K562 (cell line): Measurements from ENCODE around the gene UQCRHL. TPM values are rescaled to one million over a fixed set of nuclear protein-coding genes. Genes with fewer than 3 reads are reported as not detected.

Source experiments
- ATF1 ChIP-seq, 2 experiments: fragments of 450-650 bp in 1 of 2; IDR thresholded peaks; 2 replicates each; pipeline ENCODE4 v1.6.1; 2016; ENCODE audit warnings: missing compliant biosample characterization in 1 of 2, missing genetic modification characterization in 1 of 2
- MCM2 ChIP-seq: fragments of 450-650 bp; IDR thresholded peaks from 2 replicates; pipeline ENCODE4 v1.6.1; 2017; ENCODE audit warnings: low read depth, mild to moderate bottlenecking
- NRF1 ChIP-seq, 2 experiments: fragments of 450-650 bp; IDR thresholded peaks in 1 of 2; conservative IDR thresholded peaks in 1 of 2; 2 replicates each; pipeline ENCODE4 v1.6.1; 2014; ENCODE audit warnings: mild to moderate bottlenecking in 2 of 2
- POLR2G ChIP-seq: fragments of 200-400 bp; formaldehyde crosslinking; IDR thresholded peaks from 2 replicates; pipeline ENCODE4 v1.6.1; 2017; ENCODE audit warnings: low read depth, mild to moderate bottlenecking, antibody characterized with exemption, low read length, moderate library complexity
- ZNF140 ChIP-seq: fragments of 250-450 bp; sonication (Bioruptor Pico); IDR thresholded peaks from 2 replicates; pipeline ENCODE4 v1.8.0; 2021; ENCODE audit warnings: moderate library complexity, mild to moderate bottlenecking, inconsistent platforms
- ZNF280B ChIP-seq: fragments of 250-450 bp; sonication (Bioruptor Pico); IDR thresholded peaks from 2 replicates; pipeline ENCODE4 v1.5.1; 2021; ENCODE audit warnings: mild to moderate bottlenecking
- ZNF318 ChIP-seq, 2 experiments: fragments of 450-650 bp; IDR thresholded peaks; 2 replicates each; pipeline ENCODE4 v1.6.1; 2016; ENCODE audit warnings: mild to moderate bottlenecking in 2 of 2, borderline replicate concordance in 1 of 2, low read depth in 1 of 2, moderate library complexity in 1 of 2
- ZNF445 ChIP-seq: fragments of 250-450 bp; sonication (Bioruptor Pico); IDR thresholded peaks from 2 replicates; pipeline ENCODE4 v1.4.0; 2020; ENCODE audit warnings: low read depth, mild to moderate bottlenecking, moderate library complexity
- polyA plus RNA-seq, 8 experiments: library from polyadenylated mRNA; depleted of rRNA in 4 of 8; stranded (reverse) in 5 of 8; unstranded in 3 of 8; fragments of >200 nt; fragmentation: Nextera tagmentation in 2 of 8; fragmentation: Illumina TruSeq in 1 of 8; extraction: Ambion mirVana in 2 of 8; extraction: Trizol in 1 of 8; gene quantifications; 2 replicates each; pipeline versions ENCODE4 v1.2.1 to v1.2.3, GENCODE V29; 2011 to 2014; ENCODE audit warnings: inconsistent platforms in 1 of 8, missing spikeins in 1 of 8
- total RNA-seq, 7 experiments: library from RNA; depleted of rRNA in 6 of 7; stranded (reverse); fragments of >200 nt in 6 of 7; fragmentation: Illumina TruSeq in 2 of 7; extraction: Trizol in 2 of 7; gene quantifications; 2 replicates each; pipeline versions ENCODE4 v1.2.1 to v1.2.3, GENCODE V29; 2011 to 2021; ENCODE audit warnings: low replicate concordance in 1 of 7
- TF ChIP-seq, protein P1 (sequence below): fragments of 450-650 bp; formaldehyde crosslinking; IDR thresholded peaks from 2 replicates; pipeline ENCODE4 v1.4.0; 2020; ENCODE audit warnings: mild to moderate bottlenecking, moderate library complexity
- TF ChIP-seq, protein P2 (sequence below): fragments of 450-650 bp; formaldehyde crosslinking; IDR thresholded peaks from 2 replicates; pipeline ENCODE4 v1.4.0; 2022; ENCODE audit warnings: missing genetic modification characterization
- TF ChIP-seq, protein P3 (sequence below): fragments of 250-450 bp; sonication (Bioruptor Pico); IDR thresholded peaks from 2 replicates; pipeline ENCODE4 v1.6.1; 2021; ENCODE audit warnings: mild to moderate bottlenecking

UQCRHL gene
- total and polyA plus RNA-seq, 9 of the 15 experiments (the other 6 are each of a cell fraction or from before 2014, with no cell fraction given): 5.1 to 41.3 (median 21.8) TPM

- TF ChIP-seq ZNF318 (IDR thresholded peaks at IDR 0.05; ENCODE audit: borderline replicate concordance in 1 of 2, low read depth in 1 of 2): peak in 1 of 2 experiments; percentile 24; a peak in 1 of 4 replicates
- TF ChIP-seq, protein P1, sequence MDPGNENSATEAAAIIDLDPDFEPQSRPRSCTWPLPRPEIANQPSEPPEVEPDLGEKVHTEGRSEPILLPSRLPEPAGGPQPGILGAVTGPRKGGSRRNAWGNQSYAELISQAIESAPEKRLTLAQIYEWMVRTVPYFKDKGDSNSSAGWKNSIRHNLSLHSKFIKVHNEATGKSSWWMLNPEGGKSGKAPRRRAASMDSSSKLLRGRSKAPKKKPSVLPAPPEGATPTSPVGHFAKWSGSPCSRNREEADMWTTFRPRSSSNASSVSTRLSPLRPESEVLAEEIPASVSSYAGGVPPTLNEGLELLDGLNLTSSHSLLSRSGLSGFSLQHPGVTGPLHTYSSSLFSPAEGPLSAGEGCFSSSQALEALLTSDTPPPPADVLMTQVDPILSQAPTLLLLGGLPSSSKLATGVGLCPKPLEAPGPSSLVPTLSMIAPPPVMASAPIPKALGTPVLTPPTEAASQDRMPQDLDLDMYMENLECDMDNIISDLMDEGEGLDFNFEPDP (CRISPR knock-in tag): no peak
- no peak for TF ChIP-seq ZNF280B (CRISPR knock-in tag)
- TF ChIP-seq POLR2G: peak; percentile 84
- TF ChIP-seq MCM2: no peak
- TF ChIP-seq ZNF140 (CRISPR knock-in tag): no peak
- TF ChIP-seq, protein P2, sequence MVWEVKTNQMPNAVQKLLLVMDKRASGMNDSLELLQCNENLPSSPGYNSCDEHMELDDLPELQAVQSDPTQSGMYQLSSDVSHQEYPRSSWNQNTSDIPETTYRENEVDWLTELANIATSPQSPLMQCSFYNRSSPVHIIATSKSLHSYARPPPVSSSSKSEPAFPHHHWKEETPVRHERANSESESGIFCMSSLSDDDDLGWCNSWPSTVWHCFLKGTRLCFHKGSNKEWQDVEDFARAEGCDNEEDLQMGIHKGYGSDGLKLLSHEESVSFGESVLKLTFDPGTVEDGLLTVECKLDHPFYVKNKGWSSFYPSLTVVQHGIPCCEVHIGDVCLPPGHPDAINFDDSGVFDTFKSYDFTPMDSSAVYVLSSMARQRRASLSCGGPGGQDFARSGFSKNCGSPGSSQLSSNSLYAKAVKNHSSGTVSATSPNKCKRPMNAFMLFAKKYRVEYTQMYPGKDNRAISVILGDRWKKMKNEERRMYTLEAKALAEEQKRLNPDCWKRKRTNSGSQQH (CRISPR knock-in tag): peak; percentile 81; the same call in 1 of the 2 replicates
- no peak for TF ChIP-seq ZNF445 (CRISPR knock-in tag)
- TF ChIP-seq ATF1 (CRISPR knock-in tag; IDR thresholded peaks at IDR 0.05): no peak
- TF ChIP-seq ATF1 (tag; IDR thresholded peaks at IDR 0.05): peak; percentile 66; the same call in 1 of the 2 replicates
- TF ChIP-seq, protein P3, sequence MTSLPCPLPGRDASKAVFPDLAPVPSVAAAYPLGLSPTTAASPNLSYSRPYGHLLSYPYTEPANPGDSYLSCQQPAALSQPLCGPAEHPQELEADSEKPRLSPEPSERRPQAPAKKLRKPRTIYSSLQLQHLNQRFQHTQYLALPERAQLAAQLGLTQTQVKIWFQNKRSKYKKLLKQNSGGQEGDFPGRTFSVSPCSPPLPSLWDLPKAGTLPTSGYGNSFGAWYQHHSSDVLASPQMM (CRISPR knock-in tag): no peak
- peak; percentile 100 for TF ChIP-seq NRF1 (conservative IDR thresholded peaks at IDR 0.05 in 1 of 2, IDR thresholded peaks at IDR 0.05 in 1 of 2)
These were observed 28.5 kb upstream of the UQCRHL start (continued) for GRCh38 chr1:15835741-15836510.
